Ishikawa (cell line): ENCODE data around the gene ZNF84.
A peak's percentile ranks its signal among the peaks of the same experiment; 100 is the strongest.

Source experiments
- CEBPB ChIP-seq: IDR thresholded peaks from 2 replicates; pipeline ENCODE4 v1.6.1; 2012
- CREB1 ChIP-seq: IDR thresholded peaks from 2 replicates; pipeline ENCODE4 v1.6.1; 2012; ENCODE audit warnings: low read depth
- EGR1 ChIP-seq: IDR thresholded peaks from 2 replicates; pipeline ENCODE4 v1.6.1; 2012
- EP300 ChIP-seq: IDR thresholded peaks from 2 replicates; pipeline ENCODE4 v1.6.1; 2012; ENCODE audit warnings: borderline replicate concordance
- FOXM1 ChIP-seq: IDR thresholded peaks from 2 replicates; pipeline ENCODE4 v1.6.1; 2012; ENCODE audit warnings: low read depth, borderline replicate concordance
- NFIC ChIP-seq: IDR thresholded peaks from 2 replicates; pipeline ENCODE4 v1.6.1; 2012
- RAD21 ChIP-seq: IDR thresholded peaks from 2 replicates; pipeline ENCODE4 v1.6.1; 2012; ENCODE audit warnings: low read depth
- TAF1 ChIP-seq: IDR thresholded peaks from 2 replicates; pipeline ENCODE4 v1.6.1; 2012; ENCODE audit warnings: low read depth, mild to moderate bottlenecking
- TCF12 ChIP-seq: IDR thresholded peaks from 2 replicates; pipeline ENCODE4 v1.6.1; 2012; ENCODE audit warnings: low read depth
- TEAD4 ChIP-seq: IDR thresholded peaks from 2 replicates; pipeline ENCODE4 v1.6.1; 2012
- YY1 ChIP-seq: IDR thresholded peaks from 2 replicates; pipeline ENCODE4 v1.6.1; 2012; ENCODE audit warnings: low read depth
- ZBTB7A ChIP-seq: IDR thresholded peaks from 2 replicates; pipeline ENCODE4 v1.6.1; 2012; ENCODE audit warnings: low read depth
- TF ChIP-seq, protein P1 (sequence below): IDR thresholded peaks from 2 replicates; pipeline ENCODE4 v1.6.1; 2012
- TF ChIP-seq, protein P2 (sequence below): IDR thresholded peaks from 2 replicates; pipeline ENCODE4 v1.6.1; 2012; ENCODE audit warnings: low read depth, mild to moderate bottlenecking
- TF ChIP-seq, protein P3 (sequence below): IDR thresholded peaks from 2 replicates; pipeline ENCODE4 v1.6.1; 2012

The ZNF84 gene

DNA sequence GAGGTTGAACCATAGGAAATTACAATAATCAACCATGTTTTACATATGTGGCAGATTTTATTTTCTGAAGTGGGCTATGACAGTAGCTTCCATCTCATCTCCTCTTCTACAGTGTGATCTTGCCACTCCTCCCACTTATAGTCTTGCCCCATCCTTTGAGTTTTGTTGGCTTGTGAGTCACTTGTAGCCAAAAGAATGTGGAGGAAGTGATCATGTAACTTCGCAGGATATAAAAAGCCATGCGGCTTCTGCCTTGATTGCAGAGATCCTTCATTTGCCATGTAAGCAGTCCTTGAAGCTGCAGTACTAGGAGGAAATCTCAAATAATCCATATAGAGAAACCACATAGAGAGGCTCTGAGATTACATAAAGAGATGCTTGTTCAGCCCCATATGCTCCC, 13.7 kb upstream of the ZNF84 start:
- TF ChIP-seq ZBTB7A (no peak), CREB1 (no peak), CEBPB (no peak), YY1 (no peak)

DNA sequence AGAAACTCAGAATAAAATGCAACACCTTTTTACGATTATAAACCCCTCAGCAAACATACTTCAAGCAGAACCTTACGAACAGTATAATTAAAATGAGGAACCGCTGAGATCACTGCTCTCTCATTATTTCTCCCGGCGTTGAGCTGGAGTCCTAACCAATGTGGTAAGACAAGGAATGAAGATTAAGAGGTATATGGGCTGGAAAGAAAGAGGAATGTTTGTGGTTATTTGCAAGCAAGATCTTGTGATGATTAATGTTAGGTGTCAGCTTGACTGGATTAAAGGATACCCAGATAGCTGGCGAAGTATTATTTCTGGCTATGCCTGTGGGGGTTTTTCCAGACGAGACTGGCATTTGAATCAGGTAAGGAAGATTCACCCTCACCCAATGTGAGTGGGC, 10.3 kb upstream of the ZNF84 start:
- TF ChIP-seq FOXM1 = no peak
- TF ChIP-seq NFIC = no peak
- no peak for TF ChIP-seq ZBTB7A
- no peak for TF ChIP-seq TAF1
- no peak for TF ChIP-seq CEBPB

DNA sequence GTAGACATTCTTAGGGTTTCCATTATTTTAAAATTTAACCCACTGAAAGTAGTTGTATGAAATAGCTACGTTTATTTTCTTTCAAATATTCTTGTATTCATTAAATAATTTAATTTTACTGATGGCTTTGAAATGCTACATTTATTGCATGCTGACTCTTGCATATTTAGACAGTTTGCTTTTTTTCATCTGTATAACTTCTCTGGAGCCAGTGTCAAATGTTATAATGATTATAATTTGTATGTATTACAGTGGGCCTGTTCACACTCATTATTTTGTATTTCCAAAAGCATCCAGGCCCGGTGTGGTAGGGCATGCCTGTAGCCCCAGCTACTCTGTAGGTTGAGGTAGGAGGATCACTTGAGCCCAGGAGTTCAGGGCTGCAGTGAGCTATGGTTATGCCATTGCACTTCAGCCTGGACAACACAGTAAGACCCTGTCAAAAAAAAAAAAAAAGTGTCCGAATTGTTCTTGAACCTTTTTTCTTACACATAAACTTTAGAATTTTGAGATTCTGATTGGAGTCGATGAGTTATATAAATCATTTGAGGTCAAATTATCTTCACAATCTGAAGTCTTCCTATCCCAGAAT, 905 bp downstream of the ZNF84 start:
- TF ChIP-seq CREB1 = no peak
- TF ChIP-seq EGR1 = no peak
- TF ChIP-seq, protein P1, sequence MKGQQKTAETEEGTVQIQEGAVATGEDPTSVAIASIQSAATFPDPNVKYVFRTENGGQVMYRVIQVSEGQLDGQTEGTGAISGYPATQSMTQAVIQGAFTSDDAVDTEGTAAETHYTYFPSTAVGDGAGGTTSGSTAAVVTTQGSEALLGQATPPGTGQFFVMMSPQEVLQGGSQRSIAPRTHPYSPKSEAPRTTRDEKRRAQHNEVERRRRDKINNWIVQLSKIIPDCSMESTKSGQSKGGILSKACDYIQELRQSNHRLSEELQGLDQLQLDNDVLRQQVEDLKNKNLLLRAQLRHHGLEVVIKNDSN = no peak
- TF ChIP-seq TEAD4 = no peak
- TF ChIP-seq ZBTB7A = no peak
- TF ChIP-seq TCF12 = no peak
- TF ChIP-seq EP300 = no peak
- TF ChIP-seq TAF1 = no peak
- TF ChIP-seq, protein P2, sequence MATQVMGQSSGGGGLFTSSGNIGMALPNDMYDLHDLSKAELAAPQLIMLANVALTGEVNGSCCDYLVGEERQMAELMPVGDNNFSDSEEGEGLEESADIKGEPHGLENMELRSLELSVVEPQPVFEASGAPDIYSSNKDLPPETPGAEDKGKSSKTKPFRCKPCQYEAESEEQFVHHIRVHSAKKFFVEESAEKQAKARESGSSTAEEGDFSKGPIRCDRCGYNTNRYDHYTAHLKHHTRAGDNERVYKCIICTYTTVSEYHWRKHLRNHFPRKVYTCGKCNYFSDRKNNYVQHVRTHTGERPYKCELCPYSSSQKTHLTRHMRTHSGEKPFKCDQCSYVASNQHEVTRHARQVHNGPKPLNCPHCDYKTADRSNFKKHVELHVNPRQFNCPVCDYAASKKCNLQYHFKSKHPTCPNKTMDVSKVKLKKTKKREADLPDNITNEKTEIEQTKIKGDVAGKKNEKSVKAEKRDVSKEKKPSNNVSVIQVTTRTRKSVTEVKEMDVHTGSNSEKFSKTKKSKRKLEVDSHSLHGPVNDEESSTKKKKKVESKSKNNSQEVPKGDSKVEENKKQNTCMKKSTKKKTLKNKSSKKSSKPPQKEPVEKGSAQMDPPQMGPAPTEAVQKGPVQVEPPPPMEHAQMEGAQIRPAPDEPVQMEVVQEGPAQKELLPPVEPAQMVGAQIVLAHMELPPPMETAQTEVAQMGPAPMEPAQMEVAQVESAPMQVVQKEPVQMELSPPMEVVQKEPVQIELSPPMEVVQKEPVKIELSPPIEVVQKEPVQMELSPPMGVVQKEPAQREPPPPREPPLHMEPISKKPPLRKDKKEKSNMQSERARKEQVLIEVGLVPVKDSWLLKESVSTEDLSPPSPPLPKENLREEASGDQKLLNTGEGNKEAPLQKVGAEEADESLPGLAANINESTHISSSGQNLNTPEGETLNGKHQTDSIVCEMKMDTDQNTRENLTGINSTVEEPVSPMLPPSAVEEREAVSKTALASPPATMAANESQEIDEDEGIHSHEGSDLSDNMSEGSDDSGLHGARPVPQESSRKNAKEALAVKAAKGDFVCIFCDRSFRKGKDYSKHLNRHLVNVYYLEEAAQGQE = no peak
- TF ChIP-seq, protein P3, sequence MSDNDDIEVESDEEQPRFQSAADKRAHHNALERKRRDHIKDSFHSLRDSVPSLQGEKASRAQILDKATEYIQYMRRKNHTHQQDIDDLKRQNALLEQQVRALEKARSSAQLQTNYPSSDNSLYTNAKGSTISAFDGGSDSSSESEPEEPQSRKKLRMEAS = no peak
- TF ChIP-seq CEBPB = no peak
- no peak for TF ChIP-seq RAD21
- TF ChIP-seq FOXM1 = no peak
- TF ChIP-seq YY1 = no peak

DNA sequence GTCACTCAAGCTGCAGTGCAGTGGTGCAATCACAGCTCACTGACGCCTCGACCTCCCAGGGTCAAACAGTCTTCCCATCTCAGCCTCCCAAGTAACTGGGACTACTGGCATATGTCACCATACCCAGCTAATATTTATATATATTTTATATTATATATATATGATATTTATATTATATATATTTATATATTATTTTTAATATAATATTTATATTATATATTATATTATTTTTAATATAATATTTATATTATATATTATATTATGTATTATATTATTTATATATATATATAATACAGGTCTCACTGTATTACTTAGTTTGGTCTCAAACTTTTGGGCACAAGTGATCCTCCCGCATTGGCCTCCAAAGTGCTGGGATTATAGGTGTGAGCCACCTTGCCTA, 9.4 kb downstream of the ZNF84 start:
- TF ChIP-seq RAD21 (no peak), EP300 (no peak), CEBPB (no peak), TCF12 (no peak), FOXM1 (no peak)
- TF ChIP-seq, protein P1 = no peak
- TF ChIP-seq, protein P3 = no peak

DNA sequence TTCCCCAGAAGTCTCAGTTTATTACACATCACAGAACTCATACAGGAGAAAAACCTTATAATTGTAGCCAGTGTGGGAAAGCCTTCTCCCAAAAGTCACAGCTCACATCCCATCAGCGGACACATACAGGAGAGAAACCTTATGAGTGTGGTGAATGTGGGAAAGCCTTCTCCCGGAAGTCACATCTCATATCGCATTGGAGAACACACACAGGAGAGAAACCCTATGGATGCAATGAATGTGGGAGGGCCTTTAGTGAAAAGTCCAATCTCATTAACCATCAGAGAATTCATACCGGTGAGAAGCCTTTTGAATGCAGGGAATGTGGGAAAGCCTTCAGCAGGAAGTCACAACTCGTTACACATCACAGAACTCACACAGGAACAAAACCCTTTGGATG, 20.1 kb downstream of the ZNF84 start:
- TF ChIP-seq TAF1 = no peak
- TF ChIP-seq RAD21 = no peak
- no peak for TF ChIP-seq TCF12
- TF ChIP-seq CREB1 = no peak
- TF ChIP-seq ZBTB7A = no peak
- no peak for TF ChIP-seq YY1
- TF ChIP-seq CEBPB = no peak

DNA sequence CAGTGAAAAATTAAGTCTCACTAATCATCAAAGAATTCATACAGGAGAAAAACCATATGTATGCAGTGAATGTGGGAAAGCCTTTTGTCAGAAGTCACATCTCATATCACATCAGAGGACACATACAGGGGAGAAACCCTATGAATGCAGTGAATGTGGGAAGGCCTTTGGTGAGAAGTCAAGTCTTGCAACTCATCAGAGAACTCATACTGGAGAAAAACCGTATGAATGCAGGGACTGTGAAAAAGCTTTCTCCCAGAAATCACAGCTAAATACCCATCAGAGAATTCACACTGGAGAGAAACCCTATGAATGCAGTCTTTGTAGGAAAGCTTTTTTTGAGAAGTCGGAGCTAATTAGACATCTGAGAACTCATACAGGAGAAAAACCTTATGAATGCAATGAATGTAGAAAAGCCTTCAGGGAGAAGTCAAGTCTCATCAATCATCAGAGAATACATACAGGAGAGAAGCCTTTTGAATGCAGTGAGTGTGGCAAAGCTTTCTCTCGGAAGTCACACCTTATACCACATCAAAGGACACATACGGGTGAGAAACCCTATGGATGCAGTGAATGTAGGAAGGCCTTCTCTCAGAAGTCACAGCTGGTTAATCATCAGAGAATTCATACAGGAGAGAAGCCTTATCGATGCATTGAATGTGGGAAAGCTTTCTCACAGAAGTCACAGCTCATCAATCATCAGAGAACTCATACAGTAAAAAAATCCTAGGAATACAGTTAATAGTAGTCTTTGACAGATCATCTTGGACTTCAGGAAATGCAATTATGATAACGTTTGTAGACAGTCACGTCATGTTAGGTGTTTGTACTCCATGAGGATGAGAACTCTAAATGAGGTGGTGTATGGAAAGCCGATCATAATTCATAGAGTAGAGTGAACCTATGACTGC, 21.1 kb downstream of the ZNF84 start:
- peak; percentile 38; the same call in 1 of the 2 replicates for TF ChIP-seq TCF12
- TF ChIP-seq, protein P2 = no peak

DNA sequence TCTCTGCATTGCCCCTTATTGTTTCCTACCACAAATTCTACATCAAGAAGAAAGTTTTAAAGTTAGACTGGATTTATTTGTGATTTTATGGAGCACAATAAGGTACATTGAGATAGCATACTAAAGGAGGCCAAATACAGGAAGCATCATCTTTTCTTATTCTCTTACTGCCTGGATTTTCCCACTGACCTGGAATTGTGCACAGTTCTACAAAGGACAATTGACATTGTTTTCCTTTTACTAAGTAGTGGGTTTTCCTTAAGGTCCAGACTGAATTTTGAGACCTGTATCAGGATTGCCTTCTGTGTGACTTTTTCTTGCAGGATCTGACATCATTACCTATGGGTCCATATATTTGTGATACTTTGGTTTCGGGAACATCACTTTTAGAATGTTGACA, 24.6 kb downstream of the ZNF84 start:
- TF ChIP-seq EP300 = no peak
- TF ChIP-seq, protein P2 = no peak
